ENCODE results near the gene CUTA. TPM values are rescaled to one million over a fixed set of nuclear protein-coding genes. Genes with fewer than 3 reads are reported as not detected.

Gene CUTA
- polyA plus RNA-seq, 4 donors = 218 to 278 (median 226) TPM

DNA sequence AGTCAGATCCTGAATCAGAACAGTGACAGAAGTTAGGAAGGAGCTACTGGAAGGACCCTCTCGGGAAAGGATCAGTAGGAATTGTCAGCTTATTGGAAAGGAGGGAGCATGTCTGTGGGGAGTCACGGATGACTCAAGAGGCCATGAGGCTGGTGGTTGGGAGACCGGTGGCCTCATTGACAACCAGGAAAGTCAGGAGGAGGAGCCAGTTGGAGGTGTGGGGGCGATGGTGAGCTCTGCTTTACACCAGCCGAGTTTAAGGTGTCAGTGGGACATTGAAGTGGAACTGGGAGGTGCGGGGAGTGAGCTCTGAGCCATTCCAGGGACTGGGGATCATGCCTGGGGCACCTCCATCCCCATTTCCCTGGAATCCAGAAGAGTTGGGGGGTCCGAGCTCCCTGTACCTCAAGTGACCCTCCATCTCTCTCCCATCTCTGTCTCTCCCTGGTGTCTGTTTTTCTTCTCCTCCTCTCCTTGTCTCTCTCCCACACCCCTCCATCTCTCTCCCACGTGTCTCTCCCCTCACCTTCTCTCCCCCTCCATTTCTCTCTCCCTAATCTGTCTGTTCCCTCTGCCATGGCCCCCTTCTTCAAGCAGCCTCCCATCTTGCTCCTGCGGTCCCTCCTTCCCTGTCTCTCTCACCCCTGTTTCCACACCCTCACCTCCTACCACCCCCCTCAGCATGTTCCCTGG lies 22.2 kb upstream of the CUTA start:
- no peak for DNase-seq (ENCODE audit: low read depth in 4 of 4, low spot score in 3 of 4)

DNA sequence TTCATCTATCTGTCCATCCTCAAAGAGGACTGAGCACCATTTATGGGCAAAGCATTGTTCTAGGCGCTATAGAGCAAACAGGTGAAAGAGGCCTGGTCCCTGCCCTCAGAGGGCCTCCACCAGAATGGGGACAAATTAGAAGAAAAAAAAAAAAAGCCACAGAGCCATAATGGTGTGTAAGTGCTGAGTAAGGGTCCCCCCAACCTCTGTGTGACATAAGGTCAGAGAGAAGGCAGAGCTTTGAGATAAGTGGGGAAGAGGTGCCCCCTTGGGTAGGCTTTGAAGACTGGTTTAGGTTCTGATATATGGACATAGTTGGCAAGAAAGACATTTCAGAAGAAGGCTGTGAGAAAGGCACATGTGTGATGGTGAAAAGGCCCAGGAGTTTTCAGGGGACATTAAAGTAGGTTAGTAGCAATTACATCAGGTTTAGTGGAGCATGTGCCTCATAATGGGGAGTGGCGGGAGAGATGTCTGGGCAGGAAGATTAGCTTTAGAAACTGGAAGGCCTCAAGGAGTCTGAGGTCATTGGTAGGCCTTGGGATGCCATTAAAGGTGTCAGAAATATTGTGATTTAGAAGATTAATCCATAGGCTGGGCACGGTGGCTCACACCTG lies 21.2 kb upstream of the CUTA start:
- no peak for DNase-seq (ENCODE audit: low read depth in 4 of 4, low spot score in 3 of 4)

DNA sequence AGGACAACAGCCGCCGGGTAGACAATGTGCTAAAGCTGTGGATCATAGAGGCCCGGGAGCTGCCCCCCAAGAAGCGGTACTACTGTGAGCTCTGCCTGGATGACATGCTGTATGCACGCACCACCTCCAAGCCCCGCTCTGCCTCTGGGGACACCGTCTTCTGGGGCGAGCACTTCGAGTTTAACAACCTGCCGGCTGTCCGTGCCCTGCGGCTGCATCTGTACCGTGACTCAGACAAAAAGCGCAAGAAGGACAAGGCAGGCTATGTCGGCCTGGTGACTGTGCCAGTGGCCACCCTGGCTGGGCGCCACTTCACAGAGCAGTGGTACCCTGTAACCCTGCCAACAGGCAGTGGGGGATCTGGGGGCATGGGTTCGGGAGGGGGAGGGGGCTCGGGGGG lies 19.8 kb upstream of the CUTA start:
- no peak for DNase-seq (ENCODE audit: low read depth in 4 of 4, low spot score in 3 of 4)

DNA sequence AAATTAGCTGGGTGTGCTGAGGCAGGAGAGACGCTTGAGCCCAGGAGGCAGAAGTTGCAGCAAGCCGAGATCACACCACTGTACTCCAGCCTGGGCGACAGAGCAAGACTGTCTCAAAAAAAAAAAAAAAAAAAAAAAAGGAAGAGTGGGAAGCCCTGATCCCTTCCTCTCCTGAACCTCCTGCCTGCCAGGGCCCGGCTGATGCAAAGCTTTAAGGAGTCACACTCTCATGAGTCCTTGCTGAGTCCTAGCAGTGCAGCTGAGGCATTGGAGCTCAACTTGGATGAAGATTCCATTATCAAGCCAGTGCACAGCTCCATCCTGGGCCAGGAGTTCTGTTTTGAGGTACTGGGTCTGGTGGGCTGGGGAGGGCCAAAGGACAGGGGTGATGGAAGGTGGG lies 17.1 kb upstream of the CUTA start:
- no peak for DNase-seq (ENCODE audit: low read depth in 4 of 4, low spot score in 3 of 4)

DNA sequence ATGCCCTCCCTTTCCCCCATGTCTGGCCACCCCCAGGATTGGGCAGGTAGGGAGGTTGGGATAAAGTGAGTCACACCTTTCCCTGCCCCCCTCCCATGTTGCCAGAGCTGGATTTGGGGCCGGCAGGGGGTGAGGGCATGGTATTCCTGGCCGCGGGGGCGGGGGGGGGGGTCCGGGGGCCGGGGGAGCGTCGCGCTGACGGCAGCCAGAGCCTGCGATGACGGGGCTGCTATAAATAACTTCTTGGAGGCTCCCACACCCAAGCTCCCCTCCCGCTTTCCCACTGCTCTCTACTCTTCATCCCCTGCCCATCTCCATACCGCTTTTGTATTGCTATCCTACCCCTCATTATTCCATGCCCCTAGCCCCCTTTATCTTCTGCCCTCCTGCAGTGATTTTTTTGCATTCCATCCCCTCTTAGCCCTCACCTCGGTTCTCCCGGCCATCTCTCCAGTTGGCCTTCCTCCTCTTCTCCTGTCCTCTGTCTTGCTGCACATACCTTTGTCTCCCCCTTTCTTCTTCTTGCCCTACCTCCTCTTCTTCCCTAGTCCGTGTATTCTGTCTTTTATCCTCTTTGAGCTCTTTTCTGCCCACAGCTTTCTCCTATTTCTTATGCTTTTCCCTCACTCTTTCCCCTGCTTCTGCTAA lies 15.8 kb upstream of the CUTA start:
- no peak for DNase-seq (ENCODE audit: low read depth in 4 of 4, low spot score in 3 of 4)

DNA sequence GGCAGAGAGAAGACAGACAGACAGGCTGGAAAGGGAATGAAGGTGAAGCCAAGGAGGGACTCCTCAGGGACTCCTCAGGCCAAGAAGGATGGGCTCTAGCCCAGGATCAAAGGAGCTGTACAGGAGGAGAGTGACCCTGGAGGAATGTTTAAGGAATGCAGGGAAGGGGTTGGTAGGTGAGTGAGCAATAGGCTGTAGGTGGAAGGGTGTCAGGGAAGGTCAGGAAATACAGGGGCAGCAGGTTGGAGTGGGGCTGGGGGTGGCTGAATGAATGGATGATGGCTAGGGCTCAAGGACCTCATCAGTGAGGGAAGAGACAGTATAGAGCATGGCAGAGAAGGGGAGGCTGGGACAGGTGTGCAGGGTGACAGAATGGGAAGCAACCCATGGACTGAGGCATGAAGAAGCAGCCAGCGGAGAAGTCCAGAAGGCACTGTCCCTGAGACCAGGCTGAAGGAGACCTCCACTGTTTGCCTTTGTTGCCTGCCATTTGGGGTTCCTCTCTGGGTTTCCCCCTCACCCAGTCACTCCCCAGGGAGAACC lies 15.2 kb upstream of the CUTA start:
- DNase-seq (ENCODE audit: low read depth in 4 of 4, low spot score in 3 of 4) = no peak

DNA sequence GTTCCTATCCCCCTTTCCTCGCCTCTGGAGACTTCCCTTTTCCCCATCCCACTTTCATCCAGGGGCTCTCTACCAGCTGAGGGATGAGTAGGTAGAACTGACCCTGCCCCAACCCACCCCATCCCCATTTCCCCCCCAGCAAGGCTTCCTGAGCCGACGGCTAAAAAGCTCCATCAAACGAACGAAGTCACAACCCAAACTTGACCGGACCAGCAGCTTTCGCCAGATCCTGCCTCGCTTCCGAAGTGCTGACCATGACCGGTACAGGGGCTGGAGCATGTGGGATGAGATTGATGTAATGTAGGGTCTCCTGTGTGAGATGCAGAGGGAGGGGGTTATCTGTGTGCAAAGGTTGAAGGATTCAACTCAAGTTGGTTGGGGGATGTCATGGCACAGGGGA lies 14.6 kb upstream of the CUTA start:
- DNase-seq (ENCODE audit: low read depth in 4 of 4, low spot score in 3 of 4) = no peak

DNA sequence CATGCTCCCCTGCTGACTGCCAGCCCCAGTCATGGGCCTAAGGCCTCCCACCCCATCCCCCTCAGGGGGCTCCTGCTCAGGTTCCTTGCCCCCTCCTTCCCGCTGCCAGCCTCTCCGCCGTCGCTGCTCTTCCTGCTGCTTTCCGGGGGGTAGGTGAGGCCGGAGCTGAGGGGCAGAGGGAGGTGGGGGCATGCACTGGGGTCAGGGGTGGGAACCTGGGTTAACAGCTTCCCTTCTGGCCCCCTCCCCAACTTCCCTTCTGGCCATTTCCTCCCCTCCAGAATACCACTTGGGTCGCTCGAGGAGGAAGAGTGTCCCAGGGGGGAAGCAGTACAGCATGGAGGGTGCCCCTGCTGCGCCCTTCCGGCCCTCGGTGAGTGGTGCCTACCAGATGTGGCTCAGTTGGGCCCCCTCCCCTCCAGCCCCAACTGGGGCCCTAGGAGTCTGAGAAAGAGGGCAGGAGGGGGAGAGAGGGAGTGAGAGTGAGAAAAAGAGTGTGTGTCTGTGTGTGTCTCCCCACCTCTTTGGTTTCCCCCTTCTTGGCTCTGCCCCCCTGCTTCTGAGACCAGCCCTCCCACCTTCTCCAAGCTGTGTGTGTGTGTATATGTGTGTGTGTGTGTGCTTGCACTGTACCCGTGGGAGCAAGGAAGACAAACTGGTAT lies 14.1 kb upstream of the CUTA start:
- no peak for DNase-seq (ENCODE audit: low read depth in 4 of 4, low spot score in 3 of 4)

DNA sequence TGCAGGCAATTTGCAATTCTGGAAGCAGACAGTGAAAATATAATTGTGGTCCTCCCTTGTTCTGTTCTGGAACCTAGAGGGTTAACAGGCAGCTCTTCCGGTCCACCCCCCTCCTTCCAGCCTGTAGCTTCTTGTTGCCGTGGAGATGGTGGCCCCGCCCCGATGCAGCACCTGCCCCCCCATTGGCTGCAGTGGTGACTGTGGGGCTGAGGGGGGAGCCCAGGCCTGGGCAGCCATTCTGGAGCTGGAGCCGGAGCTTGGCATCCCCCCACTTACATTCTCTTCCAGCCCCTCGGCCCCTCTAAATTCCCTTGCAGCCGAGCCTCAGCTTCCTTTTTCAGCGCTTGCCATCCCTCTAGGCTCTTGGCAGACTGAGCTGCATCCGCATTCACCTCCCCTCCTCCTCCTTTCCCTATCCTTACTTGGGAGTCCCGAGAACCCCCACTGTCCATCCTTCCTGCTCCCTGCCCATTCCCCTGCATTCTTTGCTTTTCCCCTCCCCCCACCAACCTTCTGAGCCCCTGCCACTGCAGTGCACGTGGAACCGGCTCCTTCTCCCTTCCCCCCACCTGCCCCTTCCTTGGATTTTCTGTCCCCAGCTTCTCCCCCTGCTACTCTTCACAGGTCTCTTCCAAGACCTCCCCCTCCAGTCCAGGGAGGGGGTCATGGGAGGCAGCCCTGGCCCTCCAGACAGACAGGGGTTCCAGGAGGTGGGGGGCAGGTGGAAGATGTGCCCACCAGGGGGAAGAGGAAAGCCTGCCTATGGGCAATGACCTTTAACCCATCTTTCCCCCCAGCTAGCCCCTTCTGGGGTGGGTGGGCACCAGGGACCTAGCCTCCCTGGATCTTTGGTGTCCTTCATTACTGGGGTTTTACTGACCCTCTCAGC lies 13.3 kb upstream of the CUTA start:
- DNase-seq (ENCODE audit: low read depth in 4 of 4, low spot score in 3 of 4) = no peak

DNA sequence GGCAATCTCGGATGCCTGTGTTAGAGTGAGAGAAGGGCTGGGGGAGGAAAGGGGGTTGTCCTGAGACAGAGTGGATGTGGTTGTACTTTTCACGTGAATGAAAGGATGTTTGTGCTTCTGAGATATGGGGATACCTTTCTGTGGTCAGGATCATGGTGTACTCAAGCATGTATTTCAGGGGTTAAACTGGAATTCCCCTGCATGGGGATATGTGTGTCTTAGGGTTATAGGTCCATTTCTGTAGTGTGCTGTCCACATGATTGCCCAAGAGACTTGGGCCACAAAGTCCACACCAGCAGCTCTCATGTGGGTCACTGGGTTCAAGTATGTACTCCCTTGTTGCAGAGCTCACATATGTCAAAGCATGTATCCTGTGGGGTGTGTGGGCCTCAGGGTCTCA lies 12.4 kb upstream of the CUTA start:
- no peak for DNase-seq (ENCODE audit: low read depth in 4 of 4, low spot score in 3 of 4)

DNA sequence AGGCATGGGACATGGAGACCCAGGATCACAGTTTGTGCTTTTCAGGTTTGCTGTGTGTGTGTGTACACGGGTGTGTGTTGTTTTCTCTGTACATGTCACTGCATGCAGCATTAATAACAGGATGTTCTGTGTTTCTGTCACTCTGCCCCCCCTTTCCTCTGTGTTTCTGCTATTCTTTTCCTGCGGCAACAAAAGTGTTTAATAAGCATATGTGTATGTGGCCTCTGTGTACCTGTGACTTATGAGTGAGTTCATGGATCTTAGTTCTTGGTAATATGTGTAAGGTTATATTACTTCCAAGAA lies 11.8 kb upstream of the CUTA start:
- DNase-seq (ENCODE audit: low read depth in 4 of 4, low spot score in 3 of 4) = no peak

DNA sequence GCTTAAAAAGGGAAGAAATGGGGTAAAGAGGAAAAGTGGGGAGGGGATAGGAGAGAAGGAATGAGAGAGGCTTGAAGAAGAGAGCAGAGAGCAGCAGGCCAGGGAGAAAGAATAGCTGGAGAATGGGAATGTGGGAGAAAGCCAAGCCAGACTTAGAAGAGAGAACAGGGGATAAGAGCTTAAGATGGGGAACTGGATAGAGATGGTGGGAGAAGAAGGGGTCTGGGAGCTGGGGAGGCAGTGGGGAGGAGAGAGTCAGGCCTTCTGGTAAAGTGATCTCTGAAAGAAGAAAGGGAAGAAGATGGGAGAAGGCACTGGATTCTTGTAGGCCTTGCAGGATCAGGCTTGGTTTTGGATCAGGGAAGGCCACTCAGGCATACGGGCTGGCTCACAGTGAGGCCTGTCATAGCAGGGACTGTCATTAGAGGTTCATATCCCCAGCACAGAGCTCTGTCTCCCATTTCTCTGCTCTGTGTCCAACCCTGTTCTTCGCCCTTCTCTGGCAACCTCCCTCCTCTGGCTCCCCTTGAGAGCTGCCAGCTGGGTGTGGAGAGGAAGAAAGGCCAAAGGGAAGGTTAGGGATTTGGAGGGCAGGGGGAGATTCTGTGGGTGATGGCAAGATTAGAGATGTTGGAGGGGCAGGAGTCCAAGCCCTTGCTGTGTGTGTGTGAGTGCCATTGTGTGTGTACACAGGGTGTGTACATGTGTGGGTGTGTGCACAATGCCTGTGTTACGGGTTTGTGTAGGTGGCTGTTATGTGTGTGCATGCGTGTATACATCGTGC lies 11.3 kb upstream of the CUTA start:
- no peak for DNase-seq (ENCODE audit: low read depth in 4 of 4, low spot score in 3 of 4)

DNA sequence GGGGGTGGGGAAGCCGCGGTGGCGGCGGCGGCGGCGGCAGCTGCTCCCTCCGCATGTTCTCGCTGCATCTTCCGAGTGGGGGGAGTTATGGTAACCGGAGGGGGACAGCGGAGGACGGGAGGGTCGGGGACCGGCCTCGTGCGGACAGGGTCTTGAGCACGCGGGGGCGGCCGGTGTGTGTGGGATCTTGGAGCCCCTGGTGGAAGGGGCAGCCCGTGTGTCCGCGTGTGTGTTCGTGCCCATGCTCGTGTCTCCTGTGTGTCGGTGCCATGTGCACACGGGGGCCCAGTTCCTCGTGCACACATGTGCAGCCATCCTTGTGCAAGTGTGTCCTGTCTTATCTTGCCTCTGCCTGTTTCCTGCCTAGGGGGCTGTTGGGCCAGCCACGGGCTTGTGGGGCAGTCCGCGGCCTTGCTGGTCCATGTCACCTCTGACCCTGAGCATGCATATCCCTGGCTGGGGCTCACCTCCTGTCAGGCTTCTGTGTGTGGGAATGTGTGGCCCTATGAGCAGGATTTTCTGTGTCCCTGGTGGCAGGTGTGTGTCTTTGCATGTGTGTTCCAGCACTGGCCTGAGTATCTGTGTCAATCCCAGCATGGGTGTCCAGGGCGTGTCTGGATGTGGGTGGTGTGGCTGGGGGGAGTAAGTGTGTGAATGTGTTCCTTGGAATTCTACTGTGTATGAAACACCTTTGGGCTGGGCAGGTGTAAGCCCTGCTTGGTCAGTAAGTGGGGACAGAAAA lies 10.5 kb upstream of the CUTA start:
- DNase-seq (ENCODE audit: low read depth in 4 of 4, low spot score in 3 of 4) = no peak

DNA sequence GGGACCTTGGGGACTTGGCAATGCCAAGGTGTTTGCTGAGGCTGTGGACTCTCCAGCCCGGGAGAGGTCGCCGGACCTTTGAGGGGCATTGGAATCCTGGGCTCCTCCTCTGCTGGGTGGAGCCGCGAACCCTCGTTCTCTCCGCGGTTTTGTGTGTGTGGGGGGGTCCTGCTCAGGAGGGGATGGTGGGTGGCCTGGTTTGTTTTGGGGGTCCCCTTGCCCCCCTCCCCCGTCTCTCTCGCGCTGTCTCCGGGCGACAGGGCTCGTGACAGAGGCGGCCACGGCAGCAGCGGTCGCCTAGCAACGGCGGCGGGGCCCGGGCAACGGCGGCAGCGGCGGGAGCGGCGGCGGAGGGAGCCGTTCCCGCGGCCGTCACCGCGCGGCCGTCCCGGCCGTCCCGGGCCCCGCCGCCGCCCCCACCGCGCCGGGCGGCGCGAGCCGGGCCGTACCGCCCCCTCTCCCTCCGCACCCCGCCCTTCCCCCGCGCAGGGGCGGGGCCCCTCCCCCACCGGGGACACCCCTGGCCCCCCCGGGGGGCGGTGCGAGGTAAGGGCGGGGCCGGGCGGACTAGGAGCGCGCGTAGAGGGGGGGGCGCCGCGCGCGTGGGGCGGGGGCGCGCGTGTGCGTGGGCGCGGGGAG lies 9.8 kb upstream of the CUTA start:
- DNase-seq (ENCODE audit: low read depth in 4 of 4, low spot score in 3 of 4) = no peak

DNA sequence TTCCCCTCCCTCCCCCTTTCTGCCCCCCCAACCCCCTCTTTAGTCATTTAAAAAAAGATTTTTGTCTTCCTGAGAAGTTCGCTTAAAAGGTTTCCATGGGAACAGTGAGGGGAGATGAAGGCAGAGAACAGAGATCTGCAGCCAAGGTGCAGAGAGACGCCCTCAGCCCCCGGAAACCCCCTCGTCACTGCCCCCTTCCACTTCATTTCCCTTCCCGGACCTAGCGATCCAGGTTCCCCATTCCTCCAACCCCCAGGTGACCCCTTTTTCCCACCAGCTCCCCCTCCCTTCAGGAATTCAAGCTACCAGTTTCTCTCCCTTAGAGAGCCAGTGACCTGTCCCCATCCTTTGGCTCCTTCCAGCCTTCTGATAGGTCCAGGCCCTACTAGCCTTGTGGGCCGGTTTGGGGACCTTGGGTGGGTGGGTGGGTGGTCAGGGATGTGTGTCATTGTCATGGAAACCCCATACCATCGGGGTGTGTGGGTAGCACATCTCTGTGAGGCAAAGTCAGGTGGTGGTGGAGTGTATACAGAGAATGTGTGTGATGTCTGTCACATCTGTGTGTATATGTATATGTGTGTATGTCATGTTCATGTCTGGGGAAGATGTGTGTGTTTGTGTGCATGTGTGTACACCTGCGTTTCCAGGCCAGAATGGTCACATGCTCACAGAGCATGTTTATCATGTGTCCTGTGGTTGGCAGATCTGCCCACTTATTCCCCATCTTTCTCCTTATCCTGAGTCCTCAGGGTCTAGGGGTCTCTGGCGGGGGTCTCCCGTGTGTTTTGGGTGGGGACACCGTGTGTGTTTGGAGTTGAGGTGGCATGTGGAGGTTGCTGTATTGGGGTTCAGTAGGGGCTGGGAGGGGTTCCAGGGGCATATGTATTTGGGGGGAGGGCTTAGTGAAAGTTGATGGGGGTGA lies 8.9 kb upstream of the CUTA start:
- DNase-seq (ENCODE audit: low read depth in 4 of 4, low spot score in 3 of 4) = no peak

DNA sequence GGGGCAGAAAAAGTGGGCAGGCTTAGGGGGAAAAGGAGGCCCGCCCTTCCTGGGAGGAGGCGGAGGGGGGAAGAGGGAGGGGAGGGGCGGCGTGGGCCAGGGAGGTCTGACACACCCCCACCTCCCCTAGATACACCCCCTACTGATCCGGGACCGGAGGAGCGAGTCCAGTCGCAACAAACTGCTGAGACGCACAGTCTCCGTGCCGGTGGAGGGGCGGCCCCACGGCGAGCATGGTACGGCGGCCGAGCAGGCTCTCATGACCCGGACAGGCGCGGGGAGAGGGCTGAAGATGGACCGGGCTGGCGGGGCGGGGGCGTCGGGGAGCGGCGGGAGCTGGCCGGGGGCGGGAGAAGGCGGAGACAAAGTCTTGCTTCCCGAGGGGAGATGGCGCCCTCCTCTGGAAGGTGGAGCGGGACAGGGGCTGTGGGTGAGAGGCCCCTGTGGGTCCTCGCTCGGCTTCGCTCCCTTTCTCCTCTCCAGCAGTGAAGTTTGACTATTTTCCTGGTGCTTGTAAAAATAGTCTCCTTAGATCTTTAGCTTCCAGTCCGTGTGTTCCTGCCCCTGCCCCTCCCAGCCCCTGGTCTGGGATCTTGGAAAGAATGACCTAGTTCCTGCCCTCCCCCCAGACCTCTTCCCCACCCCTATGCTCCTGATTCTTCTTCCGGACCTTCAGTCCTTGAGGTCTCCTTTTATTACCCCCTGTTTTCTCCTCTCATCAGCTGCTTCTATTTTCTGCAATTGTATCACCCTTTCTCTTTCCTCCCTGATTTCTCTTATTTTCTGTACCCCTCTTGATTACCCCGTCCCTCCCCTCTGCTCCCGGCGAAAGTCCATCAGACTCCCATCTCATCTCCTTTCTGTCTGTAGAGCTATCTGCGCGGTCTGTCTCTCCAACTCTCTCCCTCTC lies 8.0 kb upstream of the CUTA start:
- peak in 3 of 4 donors; percentile 65 to 78 (median 66) for DNase-seq (ENCODE audit: low read depth in 4 of 4, low spot score in 3 of 4)

All from right renal pelvis (tissue), 4 donors.